GM18526 (cell line): ENCODE measurements around the gene CCN2.

ENCODE experiments used
- POLR2A ChIP-seq: IDR thresholded peaks from 3 replicates; pipeline ENCODE4 v1.6.1; 2011; ENCODE audit not compliant: insufficient read length; ENCODE audit errors: extremely low read depth

CCN2 gene

GRCh38 chr6:131929976-131930375, 21.2 kb downstream of the CCN2 start:
- no peak for TF ChIP-seq POLR2A

- no peak for TF ChIP-seq POLR2A
These were observed 21.9 kb downstream of the CCN2 start for GRCh38 chr6:131929264-131929663.

- no peak for TF ChIP-seq POLR2A
These were observed 26.2 kb downstream of the CCN2 start for GRCh38 chr6:131924881-131925474.

- TF ChIP-seq POLR2A = no peak
These were observed 27.8 kb downstream of the CCN2 start for GRCh38 chr6:131923356-131923755.

GRCh38 chr6:131920656-131921055, 30.5 kb downstream of the CCN2 start:
- TF ChIP-seq POLR2A = no peak

- TF ChIP-seq POLR2A = no peak
These were observed 32.4 kb downstream of the CCN2 start for GRCh38 chr6:131918650-131919355.

- TF ChIP-seq POLR2A = no peak
These were observed 33.2 kb downstream of the CCN2 start for GRCh38 chr6:131917763-131918649.

- TF ChIP-seq POLR2A = no peak
These were observed 33.9 kb downstream of the CCN2 start for GRCh38 chr6:131917318-131917717.

GRCh38 chr6:131916847-131917246, 34.3 kb downstream of the CCN2 start:
- no peak for TF ChIP-seq POLR2A

- TF ChIP-seq POLR2A = no peak
These were observed 36.0 kb downstream of the CCN2 start for GRCh38 chr6:131914967-131915751.

GRCh38 chr6:131914234-131914633, 36.9 kb downstream of the CCN2 start:
- TF ChIP-seq POLR2A = no peak

- no peak for TF ChIP-seq POLR2A
These were observed 39.2 kb downstream of the CCN2 start for GRCh38 chr6:131911951-131912350.

- TF ChIP-seq POLR2A = no peak
These were observed 40.2 kb downstream of the CCN2 start for GRCh38 chr6:131910956-131911355.

- TF ChIP-seq POLR2A = no peak
These were observed 41.0 kb downstream of the CCN2 start for GRCh38 chr6:131910219-131910589.
